ENCODE data around the gene MRPL2.
"Not testable (repeated sequence)": the region's sequence is repeated elsewhere in the genome, so short reads cannot be mapped to it uniquely, and the experiment has no call there.

MRPL2 gene

GRCh38 chr6:43053545-43054205 is 5.6 kb downstream of the MRPL2 start, which contains the start of gene CUL7:
Gene CUL7, minus strand, starts transcription at chr6:43053851. Its CDS starts 1,063 bp downstream, at chr6:43052788.
- DNase-seq (ENCODE audit: extremely low read depth in 1 of 2, low read depth in 1 of 2) = peak; percentile 85 to 90

GRCh38 chr6:43052842-43053544 is 6.2 kb downstream of the MRPL2 start:
- DNase-seq (ENCODE audit: extremely low read depth in 1 of 2, low read depth in 1 of 2) = no peak

- DNase-seq (ENCODE audit: extremely low read depth in 1 of 2, low read depth in 1 of 2) = no peak
These were observed 6.9 kb downstream of the MRPL2 start for GRCh38 chr6:43052225-43052841.

- no peak for DNase-seq (ENCODE audit: extremely low read depth in 1 of 2, low read depth in 1 of 2)
These were observed 8.3 kb downstream of the MRPL2 start for GRCh38 chr6:43050981-43051380.

- DNase-seq (ENCODE audit: extremely low read depth in 1 of 2, low read depth in 1 of 2) = no peak
These were observed 11.2 kb downstream of the MRPL2 start for GRCh38 chr6:43047998-43048397.

- DNase-seq (ENCODE audit: extremely low read depth in 1 of 2, low read depth in 1 of 2) = no peak
These were observed 13.8 kb downstream of the MRPL2 start for GRCh38 chr6:43045371-43045930.

- DNase-seq (ENCODE audit: extremely low read depth in 1 of 2, low read depth in 1 of 2) = no peak
These were observed 15.9 kb downstream of the MRPL2 start for GRCh38 chr6:43043310-43043709.

GRCh38 chr6:43041475-43041874 is 17.8 kb downstream of the MRPL2 start:
- not testable (repeated sequence) for DNase-seq (ENCODE audit: extremely low read depth in 1 of 2, low read depth in 1 of 2)

GRCh38 chr6:43040542-43041257 is 18.5 kb downstream of the MRPL2 start:
- no peak for DNase-seq (ENCODE audit: extremely low read depth in 1 of 2, low read depth in 1 of 2)

GRCh38 chr6:43038727-43039126 is 20.5 kb downstream of the MRPL2 start:
- no peak for DNase-seq (ENCODE audit: extremely low read depth in 1 of 2, low read depth in 1 of 2)

GRCh38 chr6:43037706-43038105 is 21.5 kb downstream of the MRPL2 start:
- DNase-seq (ENCODE audit: extremely low read depth in 1 of 2, low read depth in 1 of 2) = no peak

- DNase-seq (ENCODE audit: extremely low read depth in 1 of 2, low read depth in 1 of 2) = no peak
These were observed 22.0 kb downstream of the MRPL2 start for GRCh38 chr6:43037197-43037596.

GRCh38 chr6:43036712-43037111 is 22.5 kb downstream of the MRPL2 start:
- DNase-seq (ENCODE audit: extremely low read depth in 1 of 2, low read depth in 1 of 2) = no peak

- no peak for DNase-seq (ENCODE audit: extremely low read depth in 1 of 2, low read depth in 1 of 2)
These were observed 23.6 kb downstream of the MRPL2 start for GRCh38 chr6:43035495-43036194.

- no peak for DNase-seq (ENCODE audit: extremely low read depth in 1 of 2, low read depth in 1 of 2)
These were observed 25.1 kb downstream of the MRPL2 start for GRCh38 chr6:43034190-43034525.

- DNase-seq (ENCODE audit: extremely low read depth in 1 of 2, low read depth in 1 of 2) = no peak
These were observed 25.6 kb downstream of the MRPL2 start for GRCh38 chr6:43033496-43034189.

- DNase-seq (ENCODE audit: extremely low read depth in 1 of 2, low read depth in 1 of 2) = no peak
These were observed 26.9 kb downstream of the MRPL2 start for GRCh38 chr6:43032326-43032725.

GRCh38 chr6:43029120-43029519 is 30.1 kb downstream of the MRPL2 start:
- no peak for DNase-seq (ENCODE audit: extremely low read depth in 1 of 2, low read depth in 1 of 2)

GRCh38 chr6:43026365-43026764 is 32.9 kb downstream of the MRPL2 start:
- no peak for DNase-seq (ENCODE audit: extremely low read depth in 1 of 2, low read depth in 1 of 2)

GRCh38 chr6:43024436-43024835 is 34.8 kb downstream of the MRPL2 start:
- DNase-seq (ENCODE audit: extremely low read depth in 1 of 2, low read depth in 1 of 2) = peak in 1 of 2 donors; percentile 5
